GM23338 (cell line): ENCODE results near the gene TULP4. TPM values are rescaled to one million over a fixed set of nuclear protein-coding genes. Genes with fewer than 3 reads are reported as not detected.

ENCODE experiments used
- ATAC-seq: fragments of 200-7000 bp; cut with Tn5 transposase; 3 replicates; pipeline ENCODE4 v1.9.1; 2020
- DNase-seq: peaks from one replicate; pipeline ENCODE4 v3.0.0-alpha.2; 2015; ENCODE audit warnings: low spot score
- H2AFZ ChIP-seq: fragments of 200-600 bp; sonication (generic); 2 replicates; pipeline ENCODE4 v1.8.0; 2016; ENCODE audit warnings: antibody characterized with exemption, mild to moderate bottlenecking, moderate library complexity
- H3F3A ChIP-seq: fragments of 200-600 bp; sonication (generic); replicated peaks from 2 replicates; pipeline ENCODE4 v1.8.0; 2017; ENCODE audit warnings: antibody characterized with exemption, mixed run types, low read depth
- H3K27ac ChIP-seq: fragments of 200-600 bp; sonication (generic); 2 replicates; pipeline ENCODE4 v1.6.1; 2016; ENCODE audit warnings: low read depth
- H3K27me3 ChIP-seq: fragments of 200-600 bp; sonication (generic); 2 replicates; pipeline ENCODE4 v1.8.0; 2016; ENCODE audit warnings: mild to moderate bottlenecking, mixed run types, moderate library complexity; ENCODE audit not compliant: insufficient read depth
- H3K36me3 ChIP-seq: fragments of 200-600 bp; sonication (generic); 2 replicates; pipeline ENCODE4 v1.8.0; 2016; ENCODE audit warnings: mild to moderate bottlenecking; ENCODE audit not compliant: insufficient read depth
- H3K4me1 ChIP-seq: fragments of 200-600 bp; sonication (generic); 2 replicates; pipeline ENCODE4 v1.8.0; 2016; ENCODE audit warnings: mild to moderate bottlenecking, moderate library complexity; ENCODE audit not compliant: insufficient read depth
- H3K4me2 ChIP-seq: fragments of 200-600 bp; sonication (generic); 2 replicates; pipeline ENCODE4 v1.7.1; 2017; ENCODE audit warnings: mixed run types
- H3K4me3 ChIP-seq: fragments of 200-600 bp; sonication (generic); 2 replicates; pipeline ENCODE4 v1.6.1; 2016; ENCODE audit warnings: mixed run types
- H3K79me2 ChIP-seq: fragments of 200-600 bp; sonication (generic); replicated peaks from 2 replicates; pipeline ENCODE4 v1.8.0; 2017; ENCODE audit warnings: mild to moderate bottlenecking; ENCODE audit not compliant: insufficient read depth
- H3K9me2 ChIP-seq: fragments of 200-600 bp; sonication (generic); 2 replicates; pipeline ENCODE4 v1.8.0; 2017; ENCODE audit not compliant: insufficient read depth
- H4K20me1 ChIP-seq: fragments of 200-600 bp; sonication (generic); replicated peaks from 2 replicates; pipeline ENCODE4 v1.8.0; 2017; ENCODE audit warnings: mild to moderate bottlenecking; ENCODE audit not compliant: insufficient read depth
- H3K27ac Mint-ChIP-seq: 2 replicates; pipeline ENCODE4 v1.8.0; 2020; ENCODE audit warnings: inconsistent platforms, mild to moderate bottlenecking, moderate library complexity, mixed read lengths
- H3K27me3 Mint-ChIP-seq: 3 replicates; pipeline ENCODE4 v1.8.0; 2022; ENCODE audit warnings: low read depth, mild to moderate bottlenecking, moderate library complexity, mixed read lengths, inconsistent platforms; ENCODE audit not compliant: insufficient read depth, poor library complexity
- H3K36me3 Mint-ChIP-seq: 3 replicates; pipeline ENCODE4 v1.8.0; 2021; ENCODE audit warnings: low read depth, mild to moderate bottlenecking, inconsistent platforms, moderate library complexity, mixed read lengths
- H3K4me1 Mint-ChIP-seq: 3 replicates; pipeline ENCODE4 v1.8.0; 2020; ENCODE audit warnings: mild to moderate bottlenecking, inconsistent platforms, mixed read lengths
- H3K4me3 Mint-ChIP-seq: 3 replicates; pipeline ENCODE4 v1.8.0; 2021; ENCODE audit warnings: moderate library complexity, mild to moderate bottlenecking, inconsistent platforms, mixed read lengths
- H3K9me3 Mint-ChIP-seq: 3 replicates; pipeline ENCODE4 v1.8.0; 2020; ENCODE audit warnings: moderate library complexity, mild to moderate bottlenecking, inconsistent platforms, mixed read lengths
- CREB1 ChIP-seq: fragments of 250-450 bp; sonication (Bioruptor Pico); IDR thresholded peaks from 2 replicates; pipeline ENCODE4 v1.5.0; 2020; ENCODE audit warnings: low read depth, mild to moderate bottlenecking, moderate library complexity
- CTCF ChIP-seq, 2 experiments: fragments of 200-600 bp in 1 of 2; sonication (generic) in 1 of 2; conservative IDR thresholded peaks; 2 replicates each; pipeline versions ENCODE4 v1.5.1 to v1.6.1; 2016 to 2017; ENCODE audit warnings: antibody characterized with exemption in 2 of 2, low read depth in 2 of 2, mild to moderate bottlenecking in 2 of 2, moderate library complexity in 1 of 2
- ETS1 ChIP-seq: IDR thresholded peaks from 2 replicates; pipeline ENCODE4 v1.6.1; 2016; ENCODE audit warnings: antibody characterized with exemption
- EZH2 ChIP-seq: fragments of 200-600 bp; sonication (generic); IDR thresholded peaks from one replicate; pipeline ENCODE4 v1.8.0; 2017; ENCODE audit warnings: antibody characterized with exemption, mild to moderate bottlenecking, low read depth; ENCODE audit not compliant: unreplicated experiment
- EZH2phosphoT487 ChIP-seq: fragments of 200-600 bp; sonication (generic); IDR thresholded peaks from one replicate; pipeline ENCODE4 v1.8.1; 2018; ENCODE audit warnings: antibody characterized with exemption; ENCODE audit not compliant: unreplicated experiment
- JUNB ChIP-seq: IDR thresholded peaks from one replicate; pipeline ENCODE4 v1.6.1; 2016; ENCODE audit warnings: antibody characterized with exemption; ENCODE audit not compliant: unreplicated experiment
- NANOG ChIP-seq: IDR thresholded peaks from 2 replicates; pipeline ENCODE4 v1.6.1; 2016; ENCODE audit warnings: antibody characterized with exemption, borderline replicate concordance
- POLR2AphosphoS5 ChIP-seq: IDR thresholded peaks from 2 replicates; pipeline ENCODE4 v1.6.1; 2016; ENCODE audit warnings: antibody characterized with exemption, low read depth
- REST ChIP-seq: IDR thresholded peaks from one replicate; pipeline ENCODE4 v1.6.1; 2018; ENCODE audit warnings: antibody characterized with exemption; ENCODE audit not compliant: unreplicated experiment
- STAT1 ChIP-seq: IDR thresholded peaks from one replicate; pipeline ENCODE4 v1.6.1; 2016; ENCODE audit warnings: antibody characterized with exemption; ENCODE audit not compliant: unreplicated experiment
- ZNF114 ChIP-seq: fragments of 250-450 bp; sonication (Bioruptor Pico); IDR thresholded peaks from 2 replicates; pipeline ENCODE4 v1.5.0; 2020; ENCODE audit warnings: mild to moderate bottlenecking, moderate library complexity
- ZNF331 ChIP-seq: fragments of 250-450 bp; sonication (Bioruptor Pico); IDR thresholded peaks from 2 replicates; pipeline ENCODE4 v1.5.0; 2020; ENCODE audit warnings: low read depth, mild to moderate bottlenecking, moderate library complexity
- ZNF462 ChIP-seq: fragments of 250-450 bp; sonication (Bioruptor Pico); IDR thresholded peaks from 2 replicates; pipeline ENCODE4 v1.5.0; 2020; ENCODE audit warnings: mild to moderate bottlenecking, moderate library complexity
- polyA plus RNA-seq: library from polyadenylated mRNA; unstranded; fragments of >200 nt; fragmentation: Nextera tagmentation; extraction: Ambion mirVana; gene quantifications from 2 replicates; pipeline ENCODE4 v1.2.1, GENCODE V29; 2016
- total RNA-seq: library from RNA; depleted of rRNA; stranded (reverse); fragments of >200 nt; shearing (Covaris generic); gene quantifications from 2 replicates; pipeline ENCODE4 v1.2.3, GENCODE V29; 2014

Gene TULP4
- total and polyA plus RNA-seq, 2 experiments from 2014 or later = 31.2 to 50.2 TPM

GRCh38 chr6:158503222-158503621 lies 191.0 kb downstream of the TULP4 start:
- Histone ChIP-seq H4K20me1 (no peaks in the 10 kb centered on the region), H3K4me1 (no peaks in the 10 kb centered on the region), H3K36me3 (0 out of 2 replicates have a peak, but pooled peaks cover 5% of the 10 kb centered on the region), H3K27me3 (no peaks in the 10 kb centered on the region), H3F3A (no peaks in the 10 kb centered on the region), H3K9me2 (no peaks in the 10 kb centered on the region), H3K79me2 (no peaks in the 10 kb centered on the region), H3K4me3 (no peak overlapping the region), H3K27ac (no peak overlapping the region), H2AFZ (no peak overlapping the region), H3K4me2 (no peak overlapping the region)
- TF ChIP-seq CTCF (conservative IDR thresholded peaks at IDR 0.05; ENCODE audit: low read depth in 2 of 2) (no peak), STAT1 (no peak), CREB1 (no peak), NANOG (no peak), POLR2AphosphoS5 (no peak), JUNB (no peak), REST (no peak), ZNF114 (no peak), ETS1 (no peak), ZNF331 (CRISPR knock-in tag) (no peak), EZH2phosphoT487 (no peak), ZNF462 (no peak), EZH2 (no peak)
- H3K9me3 Mint-ChIP-seq = no peaks in the 10 kb centered on the region
- no peak for ATAC-seq
- no peak overlapping the region for H3K27ac Mint-ChIP-seq
- DNase-seq = no peak
- H3K36me3 Mint-ChIP-seq = peaks cover 27% of the 10 kb centered on the region
- H3K27me3 Mint-ChIP-seq = peaks cover 15% of the 10 kb centered on the region
- peaks cover 3% of the 10 kb centered on the region; the same call in 2 of the 3 replicates for H3K4me1 Mint-ChIP-seq
- no peak overlapping the region for H3K4me3 Mint-ChIP-seq
